Muscle of back (tissue), 11 donors: ENCODE data around the gene ERRFI1. TPM values are rescaled to one million over a fixed set of nuclear protein-coding genes. Genes with fewer than 3 reads are reported as not detected.

ENCODE experiments used
- DNase-seq, 3 donors: peaks; one replicate each; pipeline versions ENCODE4 v3.0.0 to v3.0.0-alpha.2; 2013
- polyA plus RNA-seq, 10 donors: library from polyadenylated mRNA; unstranded; fragments of 120-200 nt; gene quantifications; one replicate each; pipeline ENCODE4 v1.2.1, GENCODE V29; 2013; ENCODE audit not compliant: insufficient read length in 10 of 10

The ERRFI1 gene
- polyA plus RNA-seq, 10 donors = 5.1 to 8.6 (median 7.7) TPM

GRCh38 chr1:8047112-8047511, 21.0 kb upstream of the ERRFI1 start:
- DNase-seq = no peak

GRCh38 chr1:8046391-8046790, 20.3 kb upstream of the ERRFI1 start:
- no peak for DNase-seq

GRCh38 chr1:8043621-8044020, 17.5 kb upstream of the ERRFI1 start:
- no peak for DNase-seq

- no peak for DNase-seq
Observed at GRCh38 chr1:8042134-8042533, 16.0 kb upstream of the ERRFI1 start.

- peak in 2 of 3 donors; percentile 52 to 94 for DNase-seq
Observed at GRCh38 chr1:8040586-8040985, 14.5 kb upstream of the ERRFI1 start.

GRCh38 chr1:8039071-8039470, 13.0 kb upstream of the ERRFI1 start:
- DNase-seq = no peak

GRCh38 chr1:8035289-8035688, 9.2 kb upstream of the ERRFI1 start:
- no peak for DNase-seq

GRCh38 chr1:8033322-8033721, 7.2 kb upstream of the ERRFI1 start:
- no peak for DNase-seq

- DNase-seq = no peak
Observed at GRCh38 chr1:8032366-8032910, 6.3 kb upstream of the ERRFI1 start.

- DNase-seq = peak in 1 of 3 donors; percentile 35
Observed at GRCh38 chr1:8031176-8031785, 5.2 kb upstream of the ERRFI1 start.

GRCh38 chr1:8028571-8028910, 2.4 kb upstream of the ERRFI1 start:
- no peak for DNase-seq

GRCh38 chr1:8027748-8028570, 1.9 kb upstream of the ERRFI1 start:
- DNase-seq = peak in 2 of 3 donors; percentile 54 to 78

- no peak for DNase-seq
Observed at GRCh38 chr1:8026976-8027747, 1.1 kb upstream of the ERRFI1 start.

GRCh38 chr1:8025671-8026144, 401 bp downstream of the ERRFI1 start:
- DNase-seq = no peak

GRCh38 chr1:8025061-8025670, 943 bp downstream of the ERRFI1 start:
- DNase-seq = peak in 1 of 3 donors; percentile 58

- DNase-seq = no peak
Observed at GRCh38 chr1:8024329-8024728, 1.8 kb downstream of the ERRFI1 start.

GRCh38 chr1:8023995-8024313, 2.2 kb downstream of the ERRFI1 start:
- DNase-seq = no peak

GRCh38 chr1:8023287-8023994, 2.7 kb downstream of the ERRFI1 start:
- no peak for DNase-seq

GRCh38 chr1:8022395-8023286, 3.5 kb downstream of the ERRFI1 start:
- no peak for DNase-seq

GRCh38 chr1:8021676-8022266, 4.3 kb downstream of the ERRFI1 start:
- DNase-seq = no peak
